HL-60 (cell line): ENCODE measurements around the gene IQCH.

ENCODE experiments used
- DNase-seq, 2 experiments: peaks; one replicate each; pipeline ENCODE4 v3.0.0-alpha.2; 2010 to 2020; ENCODE audit warnings: low read depth in 1 of 2, low spot score in 1 of 2
- H3K27ac ChIP-seq: fragments of 250-450 bp; sonication (Bioruptor Pico); replicated peaks from 2 replicates; pipeline ENCODE4 v1.5.1; 2020; ENCODE audit warnings: mild to moderate bottlenecking, moderate library complexity
- H3K27me3 ChIP-seq: fragments of 250-450 bp; sonication (Bioruptor Pico); 2 replicates; pipeline ENCODE4 v1.5.1; 2021; ENCODE audit warnings: mild to moderate bottlenecking, moderate library complexity; ENCODE audit not compliant: insufficient read depth, poor library complexity, severe bottlenecking
- H3K4me3 ChIP-seq: replicated peaks from 2 replicates; pipeline ENCODE4 v1.5.1; 2011; ENCODE audit warnings: mild to moderate bottlenecking, control low read depth, low read length; ENCODE audit not compliant: insufficient read depth
- GABPA ChIP-seq: IDR thresholded peaks from 2 replicates; pipeline ENCODE4 v1.6.1; 2012; ENCODE audit warnings: low read depth
- POLR2AphosphoS5 ChIP-seq: IDR thresholded peaks from 2 replicates; pipeline ENCODE4 v1.6.1; 2012; ENCODE audit warnings: low read depth
- REST ChIP-seq: IDR thresholded peaks from 2 replicates; pipeline ENCODE4 v1.6.1; 2012; ENCODE audit warnings: low read depth; ENCODE audit not compliant: insufficient replicate concordance
- SPI1 ChIP-seq: IDR thresholded peaks from 2 replicates; pipeline ENCODE4 v1.6.1; 2012; ENCODE audit warnings: low read depth, mild to moderate bottlenecking, borderline replicate concordance
- TF ChIP-seq, protein P1 (sequence below): IDR thresholded peaks from one replicate; pipeline ENCODE4 v1.5.1; 2011; ENCODE audit warnings: low read length, control low read depth, inconsistent platforms; ENCODE audit not compliant: insufficient read depth

IQCH gene

GRCh38 chr15:67400890-67401289 is 146.3 kb downstream of the IQCH start:
- Histone ChIP-seq H3K27ac (no peak overlapping the region), H3K4me3 (no peak overlapping the region), H3K27me3 (no peaks in the 10 kb centered on the region)
- no peak for DNase-seq
- TF ChIP-seq POLR2AphosphoS5, result no peak
- TF ChIP-seq, protein P1, sequence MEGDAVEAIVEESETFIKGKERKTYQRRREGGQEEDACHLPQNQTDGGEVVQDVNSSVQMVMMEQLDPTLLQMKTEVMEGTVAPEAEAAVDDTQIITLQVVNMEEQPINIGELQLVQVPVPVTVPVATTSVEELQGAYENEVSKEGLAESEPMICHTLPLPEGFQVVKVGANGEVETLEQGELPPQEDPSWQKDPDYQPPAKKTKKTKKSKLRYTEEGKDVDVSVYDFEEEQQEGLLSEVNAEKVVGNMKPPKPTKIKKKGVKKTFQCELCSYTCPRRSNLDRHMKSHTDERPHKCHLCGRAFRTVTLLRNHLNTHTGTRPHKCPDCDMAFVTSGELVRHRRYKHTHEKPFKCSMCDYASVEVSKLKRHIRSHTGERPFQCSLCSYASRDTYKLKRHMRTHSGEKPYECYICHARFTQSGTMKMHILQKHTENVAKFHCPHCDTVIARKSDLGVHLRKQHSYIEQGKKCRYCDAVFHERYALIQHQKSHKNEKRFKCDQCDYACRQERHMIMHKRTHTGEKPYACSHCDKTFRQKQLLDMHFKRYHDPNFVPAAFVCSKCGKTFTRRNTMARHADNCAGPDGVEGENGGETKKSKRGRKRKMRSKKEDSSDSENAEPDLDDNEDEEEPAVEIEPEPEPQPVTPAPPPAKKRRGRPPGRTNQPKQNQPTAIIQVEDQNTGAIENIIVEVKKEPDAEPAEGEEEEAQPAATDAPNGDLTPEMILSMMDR, result no peak
- no peak for TF ChIP-seq GABPA
- TF ChIP-seq REST, result no peak
- no peak for TF ChIP-seq SPI1

- Histone ChIP-seq H3K4me3 (no peak overlapping the region), H3K27me3 (no peaks in the 10 kb centered on the region), H3K27ac (no peak overlapping the region)
- no peak for DNase-seq
- TF ChIP-seq, protein P1, result no peak
- no peak for TF ChIP-seq SPI1
Observed at GRCh38 chr15:67401336-67401735, 146.8 kb downstream of the IQCH start.

DNA sequence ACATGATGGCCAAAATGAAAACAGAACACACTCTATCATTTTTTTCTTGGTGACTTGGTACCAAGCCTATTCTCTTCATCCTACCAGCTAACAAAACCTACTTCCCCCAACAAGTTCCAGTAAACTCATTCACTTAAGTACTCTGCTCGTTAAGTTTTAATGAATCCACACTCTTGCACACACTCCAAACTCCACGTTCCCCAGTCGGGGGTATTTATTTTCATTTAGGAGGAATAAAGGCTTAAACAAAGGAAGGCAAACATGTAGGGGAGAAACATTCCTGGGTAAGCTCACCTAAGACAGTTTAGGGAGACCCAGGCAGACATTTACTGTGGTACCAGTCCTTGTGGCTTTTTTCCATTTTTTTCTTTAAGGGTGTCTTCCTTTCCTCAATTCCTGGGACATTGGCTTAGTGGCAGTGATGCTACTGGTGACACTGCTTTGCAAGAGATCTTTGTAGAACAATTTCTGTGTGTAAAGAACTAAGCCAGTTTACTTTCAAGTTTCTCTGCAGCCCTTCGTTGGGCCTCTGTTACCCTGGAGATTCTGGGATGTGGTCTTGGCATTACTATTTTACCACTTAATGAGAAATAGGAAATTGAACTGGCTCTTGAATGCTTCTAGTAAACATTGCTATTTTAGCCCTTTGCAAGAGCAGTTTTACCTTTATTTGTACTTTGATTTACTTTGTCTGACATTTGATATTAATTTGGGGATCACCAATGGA is 149.0 kb downstream of the IQCH start:
- Histone ChIP-seq H3K4me3 (no peak overlapping the region), H3K27ac (no peak overlapping the region), H3K27me3 (no peaks in the 10 kb centered on the region)
- DNase-seq, result no peak
- TF ChIP-seq GABPA (no peak), SPI1 (no peak), REST (no peak), POLR2AphosphoS5 (no peak)
- TF ChIP-seq, protein P1, result no peak
